H9 (cell line): ENCODE data around the gene APOH. TPM values are rescaled to one million over a fixed set of nuclear protein-coding genes. Genes with fewer than 3 reads are reported as not detected.
A peak's percentile ranks its signal among the peaks of the same experiment; 100 is the strongest.

Experiments
- DNase-seq: peaks from one replicate; pipeline ENCODE4 v3.0.0-alpha.2; 2017
- H2AFZ ChIP-seq: one replicate; pipeline ENCODE4 v1.6.1; 2013; ENCODE audit warnings: mild to moderate bottlenecking, low read length, control low read depth, moderate library complexity
- H2AK5ac ChIP-seq: 2 replicates; pipeline ENCODE4 v1.6.1; 2013; ENCODE audit warnings: low read length, control low read depth, mixed read lengths; ENCODE audit not compliant: insufficient read length
- H2BK120ac ChIP-seq: one replicate; pipeline ENCODE4 v1.6.1; 2013; ENCODE audit warnings: low read depth, mild to moderate bottlenecking, low read length, control low read depth, inconsistent platforms; ENCODE audit not compliant: poor library complexity, severe bottlenecking
- H2BK12ac ChIP-seq: 2 replicates; pipeline ENCODE4 v1.6.1; 2013; ENCODE audit warnings: low read length, control low read depth, mixed read lengths, low read depth; ENCODE audit not compliant: insufficient read length
- H2BK15ac ChIP-seq: 2 replicates; pipeline ENCODE4 v1.6.1; 2013; ENCODE audit warnings: low read depth, low read length, control low read depth
- H2BK20ac ChIP-seq: one replicate; pipeline ENCODE4 v1.6.1; 2013; ENCODE audit warnings: low read depth, mild to moderate bottlenecking, low read length, control low read depth, inconsistent platforms; ENCODE audit not compliant: poor library complexity, severe bottlenecking
- H2BK5ac ChIP-seq: 2 replicates; pipeline ENCODE4 v1.6.1; 2013; ENCODE audit warnings: low read length, control low read depth, mixed read lengths; ENCODE audit not compliant: insufficient read length
- H3K14ac ChIP-seq: 2 replicates; pipeline ENCODE4 v1.6.1; 2013; ENCODE audit warnings: low read length, control low read depth; ENCODE audit not compliant: insufficient read depth
- H3K18ac ChIP-seq: 2 replicates; pipeline ENCODE4 v1.6.1; 2013; ENCODE audit warnings: low read depth, mild to moderate bottlenecking, mixed read lengths, low read length, control low read depth; ENCODE audit not compliant: insufficient read length
- H3K23ac ChIP-seq: 2 replicates; pipeline ENCODE4 v1.6.1; 2013; ENCODE audit warnings: low read length, control low read depth, mixed read lengths, low read depth; ENCODE audit not compliant: insufficient read length
- H3K23me2 ChIP-seq: 2 replicates; pipeline ENCODE4 v1.6.1; 2013; ENCODE audit warnings: low read depth, mild to moderate bottlenecking, mixed read lengths, low read length, control low read depth; ENCODE audit not compliant: insufficient read length, poor library complexity, severe bottlenecking
- H3K27ac ChIP-seq: 2 replicates; pipeline ENCODE4 v1.5.1; 2013; ENCODE audit warnings: low read length, control low read depth, mixed read lengths, low read depth; ENCODE audit not compliant: insufficient read length
- H3K27me3 ChIP-seq: 2 replicates; pipeline ENCODE4 v1.6.1; 2013; ENCODE audit warnings: low read length, control low read depth, inconsistent platforms; ENCODE audit not compliant: insufficient read depth
- H3K4ac ChIP-seq: 2 replicates; pipeline ENCODE4 v1.6.1; 2013; ENCODE audit warnings: low read depth, mild to moderate bottlenecking, control low read depth, inconsistent platforms, low read length, moderate library complexity
- H3K4me1 ChIP-seq: 2 replicates; pipeline ENCODE4 v1.6.1; 2013; ENCODE audit warnings: low read length, control low read depth, inconsistent platforms; ENCODE audit not compliant: insufficient read depth
- H3K4me2 ChIP-seq: 2 replicates; pipeline ENCODE4 v1.6.1; 2013; ENCODE audit warnings: low read length, control low read depth, mixed read lengths; ENCODE audit not compliant: insufficient read length, insufficient read depth
- H3K56ac ChIP-seq: 2 replicates; pipeline ENCODE4 v1.6.1; 2013; ENCODE audit warnings: low read depth, mild to moderate bottlenecking, mixed read lengths, low read length, control low read depth; ENCODE audit not compliant: insufficient read length
- H3K79me1 ChIP-seq: 2 replicates; pipeline ENCODE4 v1.6.1; 2013; ENCODE audit warnings: low read depth, mild to moderate bottlenecking, moderate library complexity, low read length, control low read depth, inconsistent platforms; ENCODE audit not compliant: insufficient read depth, poor library complexity, severe bottlenecking
- H3K79me2 ChIP-seq: 2 replicates; pipeline ENCODE4 v1.6.1; 2013; ENCODE audit warnings: low read length, control low read depth, inconsistent platforms; ENCODE audit not compliant: insufficient read depth
- H3K9ac ChIP-seq: 2 replicates; pipeline ENCODE4 v1.6.1; 2013; ENCODE audit warnings: low read length, control low read depth, mixed read lengths; ENCODE audit not compliant: insufficient read length; ENCODE audit errors: extremely low read depth
- H3K9me3 ChIP-seq: one replicate; pipeline ENCODE4 v1.6.1; 2013; ENCODE audit warnings: low read depth, low read length, inconsistent platforms; ENCODE audit not compliant: control insufficient read depth
- H3T11ph ChIP-seq: one replicate; pipeline ENCODE4 v1.6.1; 2013; ENCODE audit warnings: mild to moderate bottlenecking, low read length, control low read depth, inconsistent platforms
- H4K20me1 ChIP-seq: one replicate; pipeline ENCODE4 v1.6.1; 2013; ENCODE audit not compliant: control insufficient read depth, insufficient read length, insufficient read depth
- H4K5ac ChIP-seq: 2 replicates; pipeline ENCODE4 v1.6.1; 2013; ENCODE audit warnings: low read depth, mild to moderate bottlenecking, mixed read lengths, low read length, control low read depth; ENCODE audit not compliant: insufficient read length
- H4K8ac ChIP-seq: replicated peaks from 2 replicates; pipeline ENCODE4 v1.6.1; 2013; ENCODE audit warnings: low read length, control low read depth, mixed read lengths, low read depth; ENCODE audit not compliant: insufficient read length
- H4K91ac ChIP-seq: 2 replicates; pipeline ENCODE4 v1.6.1; 2013; ENCODE audit warnings: low read depth, mild to moderate bottlenecking, moderate library complexity, mixed read lengths, low read length, control low read depth; ENCODE audit not compliant: insufficient read length
- H3K27ac Mint-ChIP-seq, 3 experiments: 2 replicates in 2 of 3; 3 replicates in 1 of 3; pipeline ENCODE4 v1.8.0; 2020 to 2021; ENCODE audit warnings: mixed read lengths in 3 of 3, mild to moderate bottlenecking in 1 of 3, moderate library complexity in 1 of 3
- H3K27me3 Mint-ChIP-seq: 2 replicates; pipeline ENCODE4 v1.8.0; 2021; ENCODE audit warnings: low read depth, mild to moderate bottlenecking, moderate library complexity, mixed read lengths
- H3K36me3 Mint-ChIP-seq, 3 experiments: 2 replicates in 2 of 3; 3 replicates in 1 of 3; pipeline ENCODE4 v1.8.0; 2020 to 2021; ENCODE audit warnings: low read depth in 3 of 3, mixed read lengths in 3 of 3; ENCODE audit not compliant: insufficient read depth in 1 of 3
- H3K4me1 Mint-ChIP-seq, 2 experiments: 2 replicates each; pipeline ENCODE4 v1.8.0; 2020; ENCODE audit warnings: mixed read lengths in 2 of 2
- H3K4me3 Mint-ChIP-seq, 2 experiments: 2 replicates in 1 of 2; 3 replicates in 1 of 2; pipeline ENCODE4 v1.8.0; 2020 to 2021; ENCODE audit warnings: mild to moderate bottlenecking in 2 of 2, mixed read lengths in 2 of 2, moderate library complexity in 1 of 2
- H3K9me3 Mint-ChIP-seq, 2 experiments: 2 replicates in 1 of 2; 3 replicates in 1 of 2; pipeline ENCODE4 v1.8.0; 2020; ENCODE audit warnings: mild to moderate bottlenecking in 2 of 2, mixed read lengths in 2 of 2, moderate library complexity in 1 of 2
- total RNA-seq: library from RNA; stranded (reverse); gene quantifications from 2 replicates; pipeline ENCODE4 v1.2.1, GENCODE V29; 2021
- TF ChIP-seq, protein P1 (sequence below): fragments of 200-600 bp; sonication (generic); conservative IDR thresholded peaks from 3 replicates; pipeline ENCODE4 v1.8.0; 2021; ENCODE audit warnings: antibody characterized with exemption, mild to moderate bottlenecking

Gene APOH
- total RNA-seq, 1 experiment from 2014 or later = not detected

DNA sequence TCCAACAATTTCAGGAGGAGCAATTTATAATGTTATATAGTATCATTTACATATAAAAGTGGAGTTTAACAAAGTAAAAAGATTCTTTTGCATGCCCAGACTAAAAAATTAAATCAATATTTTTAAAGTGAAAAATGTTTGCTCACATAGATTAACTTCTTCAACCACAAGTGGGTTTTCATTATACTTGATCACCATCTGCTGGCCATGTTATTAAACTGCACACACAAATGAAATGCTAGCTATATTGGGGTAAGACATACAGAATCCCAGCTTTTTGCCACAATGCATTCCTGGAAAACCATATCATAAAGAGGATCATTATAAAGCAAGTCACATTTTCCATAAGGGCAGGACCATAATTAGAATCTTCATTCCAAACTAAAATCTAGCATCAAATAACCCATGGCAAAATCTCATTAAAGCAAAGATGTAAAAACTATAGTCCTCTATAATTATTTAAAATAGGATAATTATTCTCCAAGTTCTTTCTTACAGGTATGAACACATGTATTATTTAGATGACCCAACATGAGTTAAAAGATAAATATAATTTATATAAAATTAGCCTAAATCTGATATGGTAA is 63.6 kb downstream of the APOH start:
- Histone ChIP-seq H3K4me2 (no peak overlapping the region), H3K14ac (no peak overlapping the region), H3K18ac (no peak overlapping the region), H2BK20ac (no peak overlapping the region), H3K23ac (no peak overlapping the region), H2AK5ac (no peak overlapping the region), H4K20me1 (no peaks in the 10 kb centered on the region), H2BK15ac (no peak overlapping the region), H3K79me1 (no peaks in the 10 kb centered on the region), H2BK5ac (no peak overlapping the region), H3K4ac (no peak overlapping the region), H3K4me1 (no peaks in the 10 kb centered on the region), H3K27me3 (no peaks in the 10 kb centered on the region), H3K27ac (no peak overlapping the region), H2BK12ac (no peak overlapping the region), H3K79me2 (no peaks in the 10 kb centered on the region), H4K91ac (no peak overlapping the region), H2AFZ (no peak overlapping the region), H3K23me2 (no peaks in the 10 kb centered on the region), H3K9me3 (no peaks in the 10 kb centered on the region), H4K5ac (no peak overlapping the region), H4K8ac (no peak overlapping the region), H3K9ac (no peak overlapping the region), H3K56ac (no peak overlapping the region), H2BK120ac (no peak overlapping the region), H3T11ph (no peak overlapping the region)
- DNase-seq = no peak
- TF ChIP-seq, protein P1, sequence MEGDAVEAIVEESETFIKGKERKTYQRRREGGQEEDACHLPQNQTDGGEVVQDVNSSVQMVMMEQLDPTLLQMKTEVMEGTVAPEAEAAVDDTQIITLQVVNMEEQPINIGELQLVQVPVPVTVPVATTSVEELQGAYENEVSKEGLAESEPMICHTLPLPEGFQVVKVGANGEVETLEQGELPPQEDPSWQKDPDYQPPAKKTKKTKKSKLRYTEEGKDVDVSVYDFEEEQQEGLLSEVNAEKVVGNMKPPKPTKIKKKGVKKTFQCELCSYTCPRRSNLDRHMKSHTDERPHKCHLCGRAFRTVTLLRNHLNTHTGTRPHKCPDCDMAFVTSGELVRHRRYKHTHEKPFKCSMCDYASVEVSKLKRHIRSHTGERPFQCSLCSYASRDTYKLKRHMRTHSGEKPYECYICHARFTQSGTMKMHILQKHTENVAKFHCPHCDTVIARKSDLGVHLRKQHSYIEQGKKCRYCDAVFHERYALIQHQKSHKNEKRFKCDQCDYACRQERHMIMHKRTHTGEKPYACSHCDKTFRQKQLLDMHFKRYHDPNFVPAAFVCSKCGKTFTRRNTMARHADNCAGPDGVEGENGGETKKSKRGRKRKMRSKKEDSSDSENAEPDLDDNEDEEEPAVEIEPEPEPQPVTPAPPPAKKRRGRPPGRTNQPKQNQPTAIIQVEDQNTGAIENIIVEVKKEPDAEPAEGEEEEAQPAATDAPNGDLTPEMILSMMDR = peak; percentile 81
- Mint-ChIP-seq H3K4me3 (no peak overlapping the region), H3K9me3 (peaks cover 0 to 4% of the 10 kb centered on the region in 2 experiments; a peak in 2 of 5 replicates), H3K27me3 (no peaks in the 10 kb centered on the region), H3K4me1 (no peaks in the 10 kb centered on the region), H3K36me3 (no peaks in the 10 kb centered on the region), H3K27ac (no peak overlapping the region)

Other genes starting within 250 kb of the APOH start
- 5.2 and 5.4 TPM in 2 replicates for gene CEP112, start 37.3 kb downstream of the APOH start, total RNA-seq
- gene PRKCA, start 73.2 kb upstream of the APOH start, total RNA-seq = 9.9 and 10.5 TPM in 2 replicates